ENCODE measurements around the gene RHBDL1. TPM values are rescaled to one million over a fixed set of nuclear protein-coding genes. Genes with fewer than 3 reads are reported as not detected.

Gene RHBDL1
- total and polyA plus RNA-seq, 9 of the 15 experiments (the other 6 are each of a cell fraction or from before 2014, with no cell fraction given) = 0.03 to 5.6 (median 1.3) TPM; not detected in 1

GRCh38 chr16:680967-681745 is 5.7 kb downstream of the RHBDL1 start (continued):
- TF ChIP-seq CTCFL (IDR thresholded peaks at IDR 0.05; ENCODE audit: borderline replicate concordance, insufficient read depth, low read depth, low read length, poor library complexity, severe bottlenecking) (peak; percentile 35), ZNF384 (IDR thresholded peaks at IDR 0.05; ENCODE audit: low read depth, low read length) (no peak), BRD4 (IDR thresholded peaks at IDR 0.05) (no peak), MAZ (CRISPR knock-in tag; conservative IDR thresholded peaks at IDR 0.05 in 1 of 2, IDR thresholded peaks at IDR 0.05 in 1 of 2) (no peak; a peak in 1 of 4 replicates), SIN3A (IDR thresholded peaks at IDR 0.05; ENCODE audit: borderline replicate concordance in 2 of 2, control insufficient read depth in 1 of 2, low read depth in 2 of 2, low read length in 2 of 2) (0 out of 4 replicates have a peak, but pooled peaks of 1 of the 2 experiments have one; percentile 35), SMC3 (conservative IDR thresholded peaks at IDR 0.05; ENCODE audit: insufficient read depth, low read depth, low read length) (no peak), ZNF740 (CRISPR knock-in tag; IDR thresholded peaks at IDR 0.05) (no peak), ZNF740 (tag; IDR thresholded peaks at IDR 0.05) (no peak), CBX2 (IDR thresholded peaks at IDR 0.05; ENCODE audit: insufficient read depth, low read length, poor library complexity, severe bottlenecking) (no peak), SREBF2 (CRISPR knock-in tag; IDR thresholded peaks at IDR 0.05) (no peak), ZBED1 (IDR thresholded peaks at IDR 0.05) (peak; percentile 34; the same call in 1 of the 2 replicates), BCL6 (CRISPR knock-in tag; IDR thresholded peaks at IDR 0.05) (no peak), ZNF589 (CRISPR knock-in tag; IDR thresholded peaks at IDR 0.05; ENCODE audit: low read depth) (no peak), SPI1 (IDR thresholded peaks at IDR 0.05; ENCODE audit: borderline replicate concordance, low read depth, low read length) (no peak), ZNF77 (CRISPR knock-in tag; IDR thresholded peaks at IDR 0.05) (no peak), KLF10 (CRISPR knock-in tag; IDR thresholded peaks at IDR 0.05) (no peak), MYNN (IDR thresholded peaks at IDR 0.05) (peak; percentile 12; the same call in 1 of the 2 replicates), MYNN (CRISPR knock-in tag; IDR thresholded peaks at IDR 0.05) (no peak), ZBTB8A (IDR thresholded peaks at IDR 0.05; ENCODE audit: partially characterized antibody) (no peak), RB1 (IDR thresholded peaks at IDR 0.05; ENCODE audit: low read depth) (0 out of 2 replicates have a peak, but pooled peaks have one; percentile 9), FOXO4 (CRISPR knock-in tag; IDR thresholded peaks at IDR 0.05) (no peak), ETV1 (tag; conservative IDR thresholded peaks at IDR 0.05; ENCODE audit: low read depth) (no peak), ZNF408 (CRISPR knock-in tag; IDR thresholded peaks at IDR 0.05; ENCODE audit: low read depth) (no peak)

Measured in K562 (cell line).